SK-N-SH (cell line): ENCODE results near the gene HDAC11.

ENCODE experiments used
- CTCF ChIP-seq: fragments of 200-600 bp; sonication (generic); IDR thresholded peaks from 2 replicates; pipeline ENCODE4 v1.6.1; 2017; ENCODE audit warnings: antibody characterized with exemption, mild to moderate bottlenecking, moderate library complexity
- GABPA ChIP-seq: IDR thresholded peaks from 2 replicates; pipeline ENCODE4 v1.4.0; 2012; ENCODE audit warnings: low read depth, mild to moderate bottlenecking
- MAX ChIP-seq: IDR thresholded peaks from 2 replicates; pipeline ENCODE4 v1.4.0; 2012; ENCODE audit warnings: low read depth
- MXI1 ChIP-seq: IDR thresholded peaks from 2 replicates; pipeline ENCODE4 v1.6.1; 2012; ENCODE audit warnings: mild to moderate bottlenecking, low read depth, low read length, improper control_type of control experiment
- RCOR1 ChIP-seq: fragments of 150-350 bp; IDR thresholded peaks from 2 replicates; pipeline ENCODE4 v1.6.1; 2017; ENCODE audit warnings: antibody characterized with exemption, low read length
- REST ChIP-seq: IDR thresholded peaks from 2 replicates; pipeline ENCODE4 v1.6.1; 2012; ENCODE audit warnings: mild to moderate bottlenecking, low read depth, low read length, moderate library complexity
- RFX5 ChIP-seq: IDR thresholded peaks from 2 replicates; pipeline ENCODE4 v1.6.1; 2012; ENCODE audit warnings: mild to moderate bottlenecking, improper control_type of control experiment, low read length
- SIN3A ChIP-seq: IDR thresholded peaks from 2 replicates; pipeline ENCODE4 v1.6.1; 2012; ENCODE audit warnings: low read depth, mild to moderate bottlenecking, low read length, moderate library complexity, borderline replicate concordance
- TAF1 ChIP-seq: IDR thresholded peaks from 2 replicates; pipeline ENCODE4 v1.6.1; 2012; ENCODE audit warnings: low read depth, mild to moderate bottlenecking, low read length, moderate library complexity, borderline replicate concordance
- USF2 ChIP-seq: fragments of 150-350 bp; IDR thresholded peaks from 2 replicates; pipeline ENCODE4 v1.6.1; 2017; ENCODE audit warnings: antibody characterized with exemption, low read length, low read depth, borderline replicate concordance
- YY1 ChIP-seq: IDR thresholded peaks from 2 replicates; pipeline ENCODE4 v1.4.0; 2012; ENCODE audit warnings: low read depth, mild to moderate bottlenecking

GRCh38 chr3:13494463-13495350 lies 14.6 kb downstream of the HDAC11 start:
- no peak for TF ChIP-seq YY1
- no peak for TF ChIP-seq SIN3A
- no peak for TF ChIP-seq MAX
- no peak for TF ChIP-seq GABPA
- TF ChIP-seq CTCF, result 0 out of 2 replicates have a peak, but pooled peaks have one; percentile 13
- TF ChIP-seq USF2, result no peak
- no peak for TF ChIP-seq RCOR1
- no peak for TF ChIP-seq REST
- TF ChIP-seq TAF1, result no peak
- no peak for TF ChIP-seq RFX5
- TF ChIP-seq MXI1, result no peak
